Neural progenitor cell (in vitro differentiated cells): ENCODE data around the gene RAD51B. TPM values are rescaled to one million over a fixed set of nuclear protein-coding genes. Genes with fewer than 3 reads are reported as not detected.

Source experiments
- DNase-seq: peaks from one replicate; pipeline ENCODE4 v3.0.0-alpha.2; 2016; ENCODE audit warnings: low spot score
- H2AFZ ChIP-seq: fragments of 200-600 bp; sonication (generic); replicated peaks from 2 replicates; pipeline ENCODE4 v1.6.1; 2016; ENCODE audit warnings: antibody characterized with exemption
- H3F3A ChIP-seq: fragments of 200-600 bp; sonication (generic); 2 replicates; pipeline ENCODE4 v1.6.1; 2016; ENCODE audit warnings: antibody characterized with exemption, low read depth
- H3K27ac ChIP-seq: fragments of 200-600 bp; sonication (generic); 2 replicates; pipeline ENCODE4 v1.5.1; 2016; ENCODE audit warnings: mild to moderate bottlenecking
- H3K27me3 ChIP-seq: fragments of 200-600 bp; sonication (generic); 2 replicates; pipeline ENCODE4 v1.6.1; 2016; ENCODE audit warnings: mild to moderate bottlenecking, moderate library complexity
- H3K36me3 ChIP-seq: fragments of 200-600 bp; sonication (generic); 2 replicates; pipeline ENCODE4 v1.5.1; 2016
- H3K4me1 ChIP-seq: fragments of 200-600 bp; sonication (generic); 2 replicates; pipeline ENCODE4 v1.6.1; 2016; ENCODE audit warnings: mixed run types
- H3K4me2 ChIP-seq: fragments of 200-600 bp; sonication (generic); 2 replicates; pipeline ENCODE4 v1.6.1; 2016
- H3K4me3 ChIP-seq: fragments of 200-600 bp; sonication (generic); 2 replicates; pipeline ENCODE4 v1.5.1; 2016
- H3K79me2 ChIP-seq: fragments of 200-600 bp; sonication (generic); 2 replicates; pipeline ENCODE4 v1.6.1; 2016; ENCODE audit warnings: low read depth
- H3K9ac ChIP-seq: fragments of 200-600 bp; sonication (generic); 2 replicates; pipeline ENCODE4 v1.6.1; 2016
- H3K9me3 ChIP-seq: fragments of 200-600 bp; sonication (generic); 2 replicates; pipeline ENCODE4 v1.5.1; 2016; ENCODE audit warnings: low read depth
- H4K20me1 ChIP-seq: fragments of 200-600 bp; sonication (generic); 2 replicates; pipeline ENCODE4 v1.6.1; 2016; ENCODE audit warnings: low read depth
- H3K27ac Mint-ChIP-seq: 3 replicates; pipeline ENCODE4 v1.8.0; 2021; ENCODE audit warnings: mixed read lengths
- H3K27me3 Mint-ChIP-seq: 2 replicates; pipeline ENCODE4 v1.8.0; 2022; ENCODE audit warnings: low read depth, mild to moderate bottlenecking, inconsistent platforms, moderate library complexity, mixed read lengths; ENCODE audit not compliant: insufficient read depth
- H3K36me3 Mint-ChIP-seq: 3 replicates; pipeline ENCODE4 v1.8.0; 2021; ENCODE audit warnings: mixed read lengths
- H3K4me1 Mint-ChIP-seq: 3 replicates; pipeline ENCODE4 v1.8.0; 2021; ENCODE audit warnings: mixed read lengths
- H3K4me3 Mint-ChIP-seq: 3 replicates; pipeline ENCODE4 v1.8.0; 2021; ENCODE audit warnings: mild to moderate bottlenecking, moderate library complexity, mixed read lengths
- H3K9me3 Mint-ChIP-seq: 3 replicates; pipeline ENCODE4 v1.8.0; 2020; ENCODE audit warnings: mixed read lengths
- EZH2 ChIP-seq: fragments of 200-600 bp; sonication (generic); IDR thresholded peaks from 2 replicates; pipeline ENCODE4 v1.6.1; 2017; ENCODE audit warnings: antibody characterized with exemption, mild to moderate bottlenecking, moderate library complexity
- EZH2phosphoT487 ChIP-seq: fragments of 200-600 bp; sonication (generic); IDR thresholded peaks from 2 replicates; pipeline ENCODE4 v1.6.1; 2017; ENCODE audit warnings: antibody characterized with exemption
- total RNA-seq: library from RNA; depleted of rRNA; stranded (reverse); fragments of >200 nt; gene quantifications from 2 replicates; pipeline ENCODE4 v1.2.3, GENCODE V29; 2015; ENCODE audit warnings: low replicate concordance
- TF ChIP-seq, protein P1 (sequence below): fragments of 200-600 bp; sonication (generic); IDR thresholded peaks from 2 replicates; pipeline ENCODE4 v1.5.1; 2017; ENCODE audit warnings: antibody characterized with exemption, mild to moderate bottlenecking

The RAD51B gene
- total RNA-seq, 1 donor from 2014 or later, result 50.5 TPM

DNA sequence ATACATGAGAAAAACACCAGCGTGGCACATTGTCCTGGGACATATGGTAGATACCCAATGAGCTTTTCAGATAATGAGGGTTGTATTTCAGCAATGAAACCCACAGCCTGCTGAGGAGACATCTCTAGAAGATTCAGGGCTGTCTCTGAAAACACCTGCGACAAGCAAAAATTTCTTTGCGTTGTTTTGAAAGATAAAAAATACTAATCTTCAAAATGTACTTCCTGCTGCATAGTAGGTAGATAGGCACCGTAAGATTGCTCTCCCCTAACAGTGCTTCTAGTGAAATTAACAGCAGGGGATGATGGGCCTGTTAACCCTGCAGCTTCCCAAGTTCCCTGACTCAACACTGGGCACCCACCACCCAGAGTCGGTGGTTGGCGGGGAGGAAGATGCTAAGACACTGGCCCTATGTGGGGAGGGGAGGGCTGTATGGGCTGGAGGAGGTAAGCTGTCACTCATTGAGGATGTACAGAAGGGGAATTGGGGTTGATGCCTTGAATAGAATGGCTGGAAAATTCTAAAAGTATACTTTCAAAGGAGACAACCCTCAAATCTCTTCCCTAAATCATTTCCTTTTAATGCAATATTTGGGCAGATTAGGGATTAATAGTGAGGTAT, 953.3 kb downstream of the RAD51B start:
- Histone ChIP-seq H2AFZ (no peak overlapping the region), H4K20me1 (no peaks in the 10 kb centered on the region), H3K27me3 (no peaks in the 10 kb centered on the region), H3K27ac (no peak overlapping the region), H3K4me1 (no peaks in the 10 kb centered on the region), H3K9ac (no peak overlapping the region), H3F3A (no peaks in the 10 kb centered on the region), H3K79me2 (no peaks in the 10 kb centered on the region), H3K4me2 (no peak overlapping the region), H3K4me3 (no peak overlapping the region), H3K36me3 (no peaks in the 10 kb centered on the region), H3K9me3 (no peaks in the 10 kb centered on the region)
- DNase-seq, result no peak
- TF ChIP-seq EZH2 (no peak), EZH2phosphoT487 (no peak)
- TF ChIP-seq, protein P1, sequence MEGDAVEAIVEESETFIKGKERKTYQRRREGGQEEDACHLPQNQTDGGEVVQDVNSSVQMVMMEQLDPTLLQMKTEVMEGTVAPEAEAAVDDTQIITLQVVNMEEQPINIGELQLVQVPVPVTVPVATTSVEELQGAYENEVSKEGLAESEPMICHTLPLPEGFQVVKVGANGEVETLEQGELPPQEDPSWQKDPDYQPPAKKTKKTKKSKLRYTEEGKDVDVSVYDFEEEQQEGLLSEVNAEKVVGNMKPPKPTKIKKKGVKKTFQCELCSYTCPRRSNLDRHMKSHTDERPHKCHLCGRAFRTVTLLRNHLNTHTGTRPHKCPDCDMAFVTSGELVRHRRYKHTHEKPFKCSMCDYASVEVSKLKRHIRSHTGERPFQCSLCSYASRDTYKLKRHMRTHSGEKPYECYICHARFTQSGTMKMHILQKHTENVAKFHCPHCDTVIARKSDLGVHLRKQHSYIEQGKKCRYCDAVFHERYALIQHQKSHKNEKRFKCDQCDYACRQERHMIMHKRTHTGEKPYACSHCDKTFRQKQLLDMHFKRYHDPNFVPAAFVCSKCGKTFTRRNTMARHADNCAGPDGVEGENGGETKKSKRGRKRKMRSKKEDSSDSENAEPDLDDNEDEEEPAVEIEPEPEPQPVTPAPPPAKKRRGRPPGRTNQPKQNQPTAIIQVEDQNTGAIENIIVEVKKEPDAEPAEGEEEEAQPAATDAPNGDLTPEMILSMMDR, result no peak
- Mint-ChIP-seq H3K27me3 (peaks cover 7% of the 10 kb centered on the region), H3K27ac (no peak overlapping the region), H3K4me3 (no peak overlapping the region), H3K9me3 (peaks cover 8% of the 10 kb centered on the region), H3K4me1 (peaks cover 22% of the 10 kb centered on the region), H3K36me3 (no peaks in the 10 kb centered on the region)

DNA sequence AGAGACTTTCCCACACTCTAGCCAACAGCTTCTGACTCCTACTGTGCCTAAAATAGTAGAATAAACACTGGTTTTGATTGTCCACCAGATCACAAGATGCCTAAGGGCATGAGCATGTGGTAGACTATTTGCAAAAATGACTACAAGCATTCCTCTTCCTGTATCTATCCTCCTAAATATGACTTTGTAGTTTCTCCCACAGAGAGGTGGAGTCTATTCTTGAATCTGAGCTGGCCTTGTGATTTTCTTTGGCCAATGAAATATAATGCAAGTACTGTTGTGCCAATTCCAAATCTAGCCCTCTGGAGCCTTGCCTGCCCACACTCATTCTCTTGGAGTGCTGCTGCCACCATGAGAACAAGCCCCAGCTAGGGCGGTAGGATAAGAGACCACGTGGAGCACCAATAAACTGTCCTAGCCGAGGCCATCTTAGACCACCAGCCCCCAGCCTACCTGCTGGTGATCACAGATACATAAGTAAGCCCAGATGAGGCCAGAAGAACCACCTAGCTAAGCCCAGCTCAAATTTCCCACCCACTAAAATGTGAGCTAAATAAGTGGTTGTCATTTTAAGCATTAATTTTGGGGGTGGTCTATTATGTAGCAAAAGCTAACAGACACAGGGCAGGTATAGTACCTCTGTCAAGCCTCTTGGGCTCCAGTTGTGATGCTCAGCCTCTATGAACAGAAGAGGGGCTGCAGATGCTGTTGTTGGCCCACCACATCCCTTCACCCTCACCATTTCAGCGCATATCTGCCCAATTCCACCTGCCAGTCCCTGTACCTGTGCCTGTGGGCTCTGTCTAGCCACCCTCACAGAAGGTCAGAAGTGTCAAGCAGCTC, 955.4 kb downstream of the RAD51B start:
- TF ChIP-seq EZH2phosphoT487 (no peak), EZH2 (no peak)
- TF ChIP-seq, protein P1, result no peak
- Histone ChIP-seq H3K27me3 (no peaks in the 10 kb centered on the region), H3K79me2 (no peaks in the 10 kb centered on the region), H3K27ac (no peak overlapping the region), H3K4me2 (no peak overlapping the region), H3K4me3 (no peak overlapping the region), H3K36me3 (no peaks in the 10 kb centered on the region), H2AFZ (no peak overlapping the region), H3K4me1 (peaks cover under 1% of the 10 kb centered on the region), H4K20me1 (no peaks in the 10 kb centered on the region), H3F3A (no peaks in the 10 kb centered on the region), H3K9me3 (no peaks in the 10 kb centered on the region), H3K9ac (no peak overlapping the region)
- Mint-ChIP-seq H3K9me3 (peaks cover 8% of the 10 kb centered on the region), H3K4me1 (peaks cover 41% of the 10 kb centered on the region), H3K27me3 (peaks cover 7% of the 10 kb centered on the region), H3K4me3 (no peak overlapping the region), H3K36me3 (no peaks in the 10 kb centered on the region), H3K27ac (peak overlapping the region; percentile 61)
- no peak for DNase-seq

DNA sequence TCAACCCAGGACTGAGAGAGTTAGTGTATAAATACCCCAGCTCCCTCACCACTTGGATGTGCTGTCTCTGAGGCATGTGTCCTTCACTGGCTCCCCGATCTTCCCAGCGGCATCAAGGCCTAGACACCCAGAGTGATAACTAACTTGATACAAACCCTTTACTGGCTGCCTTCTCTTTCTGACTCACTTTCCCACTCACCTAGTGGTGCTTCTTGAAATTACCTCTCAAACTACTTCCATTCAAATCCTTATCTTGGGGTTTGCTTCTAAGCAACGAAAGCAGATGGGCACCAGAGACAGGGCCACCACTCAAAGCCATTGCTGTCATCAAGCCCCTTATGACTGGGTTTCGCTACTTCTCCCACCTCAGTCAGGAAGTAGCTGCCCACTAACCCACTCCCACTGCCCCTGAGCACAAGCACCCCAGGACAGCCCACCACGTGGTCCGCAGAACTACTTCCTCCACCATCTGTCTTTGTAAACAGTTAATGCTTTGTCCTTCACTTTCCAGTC, 956.1 kb downstream of the RAD51B start:
- Mint-ChIP-seq H3K27ac (no peak overlapping the region), H3K9me3 (peaks cover 8% of the 10 kb centered on the region), H3K4me1 (peaks cover 46% of the 10 kb centered on the region), H3K27me3 (peaks cover 7% of the 10 kb centered on the region), H3K4me3 (no peak overlapping the region), H3K36me3 (no peaks in the 10 kb centered on the region)
- Histone ChIP-seq H3K79me2 (no peaks in the 10 kb centered on the region), H3K27me3 (no peaks in the 10 kb centered on the region), H3K4me2 (no peak overlapping the region), H3K36me3 (no peaks in the 10 kb centered on the region), H2AFZ (no peak overlapping the region), H3K9ac (no peak overlapping the region), H3K4me3 (no peak overlapping the region), H4K20me1 (no peaks in the 10 kb centered on the region), H3F3A (no peaks in the 10 kb centered on the region), H3K27ac (no peak overlapping the region), H3K9me3 (no peaks in the 10 kb centered on the region), H3K4me1 (peaks cover 8% of the 10 kb centered on the region)
- no peak for DNase-seq
- TF ChIP-seq, protein P1, result peak; percentile 33
- no peak for TF ChIP-seq EZH2
- no peak for TF ChIP-seq EZH2phosphoT487
